Esophagus squamous epithelium (tissue), 4 donors: Measurements from ENCODE around the gene PLEKHA6.

Experiments used
- POLR2A ChIP-seq, 4 donors: fragments of 450-650 bp; IDR thresholded peaks; one replicate each; pipeline ENCODE4 v1.6.1; 2017; ENCODE audit warnings: antibody characterized with exemption in 4 of 4, mild to moderate bottlenecking in 4 of 4, moderate library complexity in 3 of 4
- TF ChIP-seq, protein P1 (sequence below), 6 experiments: fragments of 450-650 bp in 4 of 6; fragments of 200-600 bp in 2 of 6; sonication (generic) in 2 of 6; IDR thresholded peaks; one replicate each; pipeline ENCODE4 v1.5.1; 2016 to 2019; ENCODE audit warnings: antibody characterized with exemption in 6 of 6, mild to moderate bottlenecking in 4 of 6, moderate library complexity in 4 of 6

- TF ChIP-seq, protein P1, sequence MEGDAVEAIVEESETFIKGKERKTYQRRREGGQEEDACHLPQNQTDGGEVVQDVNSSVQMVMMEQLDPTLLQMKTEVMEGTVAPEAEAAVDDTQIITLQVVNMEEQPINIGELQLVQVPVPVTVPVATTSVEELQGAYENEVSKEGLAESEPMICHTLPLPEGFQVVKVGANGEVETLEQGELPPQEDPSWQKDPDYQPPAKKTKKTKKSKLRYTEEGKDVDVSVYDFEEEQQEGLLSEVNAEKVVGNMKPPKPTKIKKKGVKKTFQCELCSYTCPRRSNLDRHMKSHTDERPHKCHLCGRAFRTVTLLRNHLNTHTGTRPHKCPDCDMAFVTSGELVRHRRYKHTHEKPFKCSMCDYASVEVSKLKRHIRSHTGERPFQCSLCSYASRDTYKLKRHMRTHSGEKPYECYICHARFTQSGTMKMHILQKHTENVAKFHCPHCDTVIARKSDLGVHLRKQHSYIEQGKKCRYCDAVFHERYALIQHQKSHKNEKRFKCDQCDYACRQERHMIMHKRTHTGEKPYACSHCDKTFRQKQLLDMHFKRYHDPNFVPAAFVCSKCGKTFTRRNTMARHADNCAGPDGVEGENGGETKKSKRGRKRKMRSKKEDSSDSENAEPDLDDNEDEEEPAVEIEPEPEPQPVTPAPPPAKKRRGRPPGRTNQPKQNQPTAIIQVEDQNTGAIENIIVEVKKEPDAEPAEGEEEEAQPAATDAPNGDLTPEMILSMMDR (IDR thresholded peaks at IDR 0.05): no peak
- TF ChIP-seq POLR2A (IDR thresholded peaks at IDR 0.05): no peak
Observed at GRCh38 chr1:204278251-204278650, 81.5 kb downstream of the PLEKHA6 start.
